Omental fat pad (tissue), 4 donors: ENCODE measurements around the gene LPIN3. TPM values are rescaled to one million over a fixed set of nuclear protein-coding genes. Genes with fewer than 3 reads are reported as not detected.

Source experiments
- ATAC-seq: fragments of 150-250 bp; one replicate; pipeline ENCODE4 v1.9.1; 2016; ENCODE audit warnings: mild to moderate bottlenecking, moderate library complexity; ENCODE audit not compliant: low FRiP score
- DNase-seq: peaks from one replicate; pipeline ENCODE4 v3.0.0-alpha.2; 2019; ENCODE audit warnings: low spot score
- total RNA-seq, 4 donors: library from RNA; depleted of rRNA; stranded (reverse); fragments of >200 nt; gene quantifications; one replicate each; pipeline ENCODE4 v1.1.0, GENCODE V29; 2016
- TF ChIP-seq, protein P1 (sequence below), 3 donors: fragments of 450-650 bp; IDR thresholded peaks; one replicate each; pipeline ENCODE4 v1.5.1; 2016 to 2017; ENCODE audit warnings: antibody characterized with exemption in 3 of 3, mild to moderate bottlenecking in 3 of 3, moderate library complexity in 2 of 3

The LPIN3 gene
- total RNA-seq, 4 donors from 2014 or later = 17.2 to 51.2 (median 34.2) TPM

DNA sequence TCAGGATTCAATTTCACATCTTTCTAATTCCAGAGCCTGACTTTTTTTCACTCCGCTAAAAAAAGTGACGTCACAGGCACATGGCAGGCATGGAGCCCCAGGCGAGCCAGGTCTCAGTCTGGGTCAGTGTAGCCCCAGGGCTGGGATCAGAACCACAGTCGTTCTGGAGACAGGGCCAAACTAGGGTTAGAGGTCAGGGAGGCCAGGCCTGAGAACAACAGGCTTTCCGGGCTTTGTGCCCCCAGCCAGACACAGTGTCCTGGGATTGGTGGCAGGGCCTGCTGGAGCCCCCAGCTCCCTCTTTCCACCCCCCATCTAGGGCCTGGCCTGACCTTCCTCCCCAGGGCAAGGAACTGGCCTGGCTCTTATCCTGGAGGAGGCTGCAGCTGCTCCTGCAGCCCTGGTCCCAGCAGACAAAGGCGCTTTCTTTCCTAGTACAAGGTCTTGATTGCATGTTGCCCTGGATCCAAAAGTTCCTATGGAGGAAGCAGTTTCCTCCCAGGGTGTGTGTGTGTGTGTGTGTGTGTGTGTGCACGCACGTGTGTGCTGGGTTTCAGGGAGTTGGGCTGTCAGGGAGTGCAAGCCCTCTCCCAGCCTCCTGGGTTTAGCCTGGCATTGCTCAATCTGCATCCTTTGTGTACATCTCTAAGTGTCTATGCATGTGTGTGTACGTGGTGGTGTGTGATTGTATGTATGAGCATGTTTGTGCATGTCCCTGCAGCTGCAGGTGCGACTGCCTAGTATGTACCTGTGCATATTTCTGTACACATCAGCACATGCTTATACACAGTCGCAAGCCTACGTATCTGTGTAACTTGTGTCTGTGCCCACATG lies 52.5 kb downstream of the LPIN3 start:
- TF ChIP-seq, protein P1, sequence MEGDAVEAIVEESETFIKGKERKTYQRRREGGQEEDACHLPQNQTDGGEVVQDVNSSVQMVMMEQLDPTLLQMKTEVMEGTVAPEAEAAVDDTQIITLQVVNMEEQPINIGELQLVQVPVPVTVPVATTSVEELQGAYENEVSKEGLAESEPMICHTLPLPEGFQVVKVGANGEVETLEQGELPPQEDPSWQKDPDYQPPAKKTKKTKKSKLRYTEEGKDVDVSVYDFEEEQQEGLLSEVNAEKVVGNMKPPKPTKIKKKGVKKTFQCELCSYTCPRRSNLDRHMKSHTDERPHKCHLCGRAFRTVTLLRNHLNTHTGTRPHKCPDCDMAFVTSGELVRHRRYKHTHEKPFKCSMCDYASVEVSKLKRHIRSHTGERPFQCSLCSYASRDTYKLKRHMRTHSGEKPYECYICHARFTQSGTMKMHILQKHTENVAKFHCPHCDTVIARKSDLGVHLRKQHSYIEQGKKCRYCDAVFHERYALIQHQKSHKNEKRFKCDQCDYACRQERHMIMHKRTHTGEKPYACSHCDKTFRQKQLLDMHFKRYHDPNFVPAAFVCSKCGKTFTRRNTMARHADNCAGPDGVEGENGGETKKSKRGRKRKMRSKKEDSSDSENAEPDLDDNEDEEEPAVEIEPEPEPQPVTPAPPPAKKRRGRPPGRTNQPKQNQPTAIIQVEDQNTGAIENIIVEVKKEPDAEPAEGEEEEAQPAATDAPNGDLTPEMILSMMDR (IDR thresholded peaks at IDR 0.05) = no peak
- DNase-seq (no peak), ATAC-seq (no peak)

DNA sequence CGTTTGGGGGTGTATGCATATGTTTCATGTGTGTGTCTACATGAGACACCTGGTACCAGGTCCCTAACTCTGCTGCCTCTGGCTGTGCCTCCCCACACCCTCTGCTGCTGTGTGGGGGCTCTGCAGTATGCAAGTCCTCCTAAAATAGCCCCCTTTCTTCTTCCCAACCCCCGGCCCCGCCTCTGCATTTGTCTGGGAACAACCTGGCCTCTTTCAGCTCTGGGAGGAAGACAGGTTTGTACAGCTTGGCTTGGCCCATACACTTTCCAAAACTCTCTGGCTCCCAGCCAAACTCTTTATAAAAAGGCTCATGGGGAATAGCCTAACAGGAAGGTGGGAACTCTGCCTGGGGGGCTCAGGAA lies 53.1 kb downstream of the LPIN3 start:
- DNase-seq = no peak
- ATAC-seq = no peak
- TF ChIP-seq, protein P1 (IDR thresholded peaks at IDR 0.05) = no peak

DNA sequence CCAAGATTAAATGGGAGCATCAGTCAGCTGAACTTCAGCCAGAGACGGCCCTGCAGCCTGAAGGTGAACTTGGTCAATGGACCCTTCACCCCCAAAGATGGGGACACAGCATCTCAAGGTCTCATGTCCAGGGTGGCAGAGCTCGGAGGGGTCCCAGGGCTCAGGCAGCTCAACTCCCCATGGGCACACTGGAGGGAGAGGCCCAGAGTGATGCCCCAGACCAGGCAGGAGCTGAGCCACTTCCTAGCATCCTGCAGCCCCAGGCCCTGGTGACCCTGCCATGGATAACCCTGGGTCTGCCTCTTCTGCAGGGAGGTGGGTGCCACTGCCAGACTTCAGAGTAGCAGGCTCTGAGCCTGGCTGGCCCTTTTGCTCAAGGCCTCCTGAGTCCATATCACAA lies 53.5 kb downstream of the LPIN3 start:
- TF ChIP-seq, protein P1 (IDR thresholded peaks at IDR 0.05) = no peak
- no peak for ATAC-seq
- no peak for DNase-seq

DNA sequence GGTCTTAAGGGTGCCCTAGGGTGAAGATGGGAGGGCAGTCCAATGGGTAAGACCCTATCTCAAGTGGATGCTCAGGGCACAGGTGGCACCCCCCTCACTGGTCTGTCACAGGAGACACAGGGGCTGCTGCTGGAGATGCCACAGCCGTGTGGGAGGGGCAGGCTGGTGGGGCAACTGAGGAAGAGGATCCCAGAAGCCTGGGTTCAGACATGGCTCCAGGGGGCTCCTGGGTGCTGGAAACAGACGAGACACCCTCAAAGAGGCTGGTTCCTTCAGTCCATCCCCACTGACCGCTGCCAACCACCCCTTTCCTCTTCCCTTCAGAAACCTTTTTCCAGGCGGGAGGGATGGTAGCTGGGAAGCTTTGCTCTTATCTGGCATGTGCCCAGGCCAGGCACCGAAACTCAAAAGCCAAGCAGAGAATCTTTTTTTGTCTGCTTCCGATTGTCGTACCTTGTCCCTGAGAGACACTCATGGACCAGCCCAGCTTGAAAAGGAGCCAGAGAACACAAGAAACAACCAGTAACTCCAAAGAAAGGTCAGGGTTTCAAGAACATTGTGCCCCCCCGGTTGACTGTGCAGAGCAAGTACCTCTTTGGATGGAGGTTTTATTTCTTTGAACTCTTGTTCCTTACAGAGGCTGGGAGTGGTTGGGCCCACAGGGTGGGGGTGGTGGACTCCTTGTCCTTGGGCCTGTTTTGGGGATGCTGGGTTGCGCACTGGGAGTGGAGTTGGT lies 54.5 kb downstream of the LPIN3 start:
- DNase-seq (no peak), ATAC-seq (no peak)
- TF ChIP-seq, protein P1 (IDR thresholded peaks at IDR 0.05) = no peak

DNA sequence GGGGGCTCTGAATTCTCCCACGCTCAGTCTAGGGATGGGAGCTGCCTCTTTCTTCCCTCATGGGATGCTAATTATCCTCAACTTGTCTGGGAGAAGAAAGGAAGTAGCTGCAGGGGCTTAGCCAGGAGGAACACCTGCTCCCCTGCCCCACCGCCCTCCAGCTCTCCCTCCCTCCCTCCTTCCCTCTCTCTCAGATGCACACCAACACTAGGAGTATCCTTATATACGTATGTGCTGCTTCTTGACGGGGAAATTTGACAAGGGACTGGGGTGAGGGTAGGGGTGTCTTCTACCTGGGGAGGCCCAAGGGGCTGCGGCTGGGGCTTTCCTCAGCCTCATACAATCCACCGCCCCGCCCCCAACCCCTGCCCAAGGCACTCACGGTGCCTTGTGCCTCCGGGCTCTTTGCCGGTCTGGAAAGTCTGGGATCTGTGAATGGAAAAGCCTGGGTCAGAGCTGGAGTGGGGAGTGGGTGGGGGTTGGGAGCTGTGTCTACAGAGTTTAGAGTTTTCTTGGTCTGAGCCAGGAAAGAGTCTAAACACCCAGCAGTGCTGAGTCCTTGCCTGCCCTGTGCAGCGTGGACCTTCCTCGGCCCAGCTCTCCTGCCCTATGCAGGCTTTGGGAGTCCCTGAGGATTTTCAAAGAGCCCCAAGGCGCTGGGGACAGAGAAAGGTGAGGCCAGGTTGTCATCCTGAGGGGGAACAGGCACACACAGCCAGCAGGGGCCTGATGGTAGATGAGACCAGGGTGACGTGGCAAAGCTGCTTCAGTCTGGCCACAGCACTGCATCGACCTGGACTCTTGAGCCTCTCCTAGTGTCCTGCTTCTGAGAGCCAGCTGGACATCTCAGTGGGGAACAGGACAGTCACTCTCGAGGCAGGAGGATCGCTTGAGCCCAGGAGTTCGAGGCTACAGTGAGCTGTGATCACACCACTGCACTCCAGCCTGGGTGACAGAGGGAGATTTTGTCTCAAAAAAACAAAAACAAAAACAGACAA lies 55.3 kb downstream of the LPIN3 start:
- no peak for ATAC-seq

DNA sequence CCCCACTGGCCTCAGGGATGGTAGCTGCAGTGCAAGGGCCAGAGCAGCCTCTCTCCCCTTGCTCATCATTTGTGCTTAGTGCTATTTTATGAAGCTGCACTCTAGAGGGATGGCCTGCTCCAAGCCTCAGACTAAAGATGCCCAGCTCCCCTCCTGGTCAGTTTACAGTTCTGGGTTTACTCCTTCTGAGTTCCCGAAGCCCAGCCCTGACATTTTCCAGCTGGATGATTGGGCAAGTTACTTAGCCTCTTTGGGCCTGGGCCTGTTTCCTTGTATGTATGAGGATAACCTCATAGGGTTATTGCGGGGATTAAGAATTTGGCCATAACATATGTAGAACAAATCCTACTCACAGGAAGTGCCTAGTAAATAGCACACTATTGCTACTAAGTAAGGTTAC lies 57.8 kb downstream of the LPIN3 start:
- TF ChIP-seq, protein P1 (IDR thresholded peaks at IDR 0.05) = no peak
- ATAC-seq (no peak), DNase-seq (no peak)

More for the DNA sequence above, 55.3 kb downstream of the LPIN3 start:
- TF ChIP-seq, protein P1 (IDR thresholded peaks at IDR 0.05) = no peak
- no peak for DNase-seq
